Naive B cell (primary cell): ENCODE results near the gene MBD3L3. TPM values are rescaled to one million over a fixed set of nuclear protein-coding genes. Genes with fewer than 3 reads are reported as not detected.
A peak's percentile ranks its signal among the peaks of the same experiment; 100 is the strongest.
"Not testable (repeated sequence)": the region's sequence is repeated elsewhere in the genome, so short reads cannot be mapped to it uniquely, and the experiment has no call there.

ENCODE experiments used
- ATAC-seq, 2 donors: fragments of 150-1000 bp; cut with Tn5 transposase; 2 replicates each; pipeline ENCODE4 v1.10.0; 2021; ENCODE audit warnings: low read depth in 2 of 2, mild to moderate bottlenecking in 2 of 2, moderate library complexity in 2 of 2
- DNase-seq: peaks from one replicate; pipeline ENCODE4 v3.0.0; 2022
- H3K27ac Mint-ChIP-seq, 6 donors: one replicate each; pipeline ENCODE4 v1.8.0; 2020 to 2022; ENCODE audit warnings: mild to moderate bottlenecking in 6 of 6, mixed read lengths in 6 of 6, moderate library complexity in 5 of 6, inconsistent platforms in 2 of 6
- H3K27me3 Mint-ChIP-seq, 3 donors: one replicate each; pipeline ENCODE4 v1.8.0; 2021 to 2022; ENCODE audit warnings: mixed read lengths in 3 of 3, mild to moderate bottlenecking in 1 of 3
- H3K36me3 Mint-ChIP-seq, 2 donors: one replicate each; pipeline ENCODE4 v1.8.0; 2020 to 2022; ENCODE audit warnings: mixed read lengths in 2 of 2, inconsistent platforms in 1 of 2, mild to moderate bottlenecking in 1 of 2
- H3K4me1 Mint-ChIP-seq, 3 donors: one replicate each; pipeline ENCODE4 v1.8.0; 2020 to 2022; ENCODE audit warnings: mixed read lengths in 3 of 3, inconsistent platforms in 1 of 3, mild to moderate bottlenecking in 1 of 3, moderate library complexity in 1 of 3
- H3K4me3 Mint-ChIP-seq, 8 donors: one replicate each; pipeline ENCODE4 v1.8.0; 2020 to 2022; ENCODE audit warnings: mild to moderate bottlenecking in 8 of 8, mixed read lengths in 8 of 8, moderate library complexity in 8 of 8, inconsistent platforms in 2 of 8
- H3K9me3 Mint-ChIP-seq, 7 donors: one replicate each; pipeline ENCODE4 v1.8.0; 2020 to 2022; ENCODE audit warnings: mixed read lengths in 7 of 7, mild to moderate bottlenecking in 5 of 7, inconsistent platforms in 2 of 7, moderate library complexity in 1 of 7
- polyA plus RNA-seq, 6 donors: library from polyadenylated mRNA; unstranded; fragments of 300-500 nt; fragmentation: Illumina TruSeq; gene quantifications; one replicate each; pipeline ENCODE4 v1.2.3, GENCODE V29; 2021; ENCODE audit warnings: low read depth in 6 of 6

Gene MBD3L3
- polyA plus RNA-seq, 6 donors from 2014 or later: not detected

DNA sequence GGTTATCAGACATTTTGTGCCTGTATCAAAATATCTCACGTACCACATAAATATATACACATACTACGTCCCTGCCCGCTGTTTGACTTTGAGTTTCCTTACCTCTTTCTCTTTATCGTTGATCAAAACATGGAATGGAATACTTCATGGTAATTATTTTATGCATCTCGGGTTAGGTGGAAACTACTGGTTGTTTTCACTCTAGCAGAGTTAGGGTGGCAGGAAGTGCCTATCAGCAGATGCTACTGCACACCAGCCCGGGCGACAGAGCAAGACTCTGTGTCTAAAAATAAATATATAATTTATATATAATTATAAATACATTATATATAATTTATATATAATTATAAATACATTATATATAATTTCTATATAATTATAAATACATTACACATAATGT lies 5.6 kb downstream of the MBD3L3 start:
- not testable (repeated sequence) for H3K27me3 Mint-ChIP-seq, H3K4me3 Mint-ChIP-seq, ATAC-seq, H3K27ac Mint-ChIP-seq, DNase-seq, H3K4me1 Mint-ChIP-seq, H3K9me3 Mint-ChIP-seq, H3K36me3 Mint-ChIP-seq

DNA sequence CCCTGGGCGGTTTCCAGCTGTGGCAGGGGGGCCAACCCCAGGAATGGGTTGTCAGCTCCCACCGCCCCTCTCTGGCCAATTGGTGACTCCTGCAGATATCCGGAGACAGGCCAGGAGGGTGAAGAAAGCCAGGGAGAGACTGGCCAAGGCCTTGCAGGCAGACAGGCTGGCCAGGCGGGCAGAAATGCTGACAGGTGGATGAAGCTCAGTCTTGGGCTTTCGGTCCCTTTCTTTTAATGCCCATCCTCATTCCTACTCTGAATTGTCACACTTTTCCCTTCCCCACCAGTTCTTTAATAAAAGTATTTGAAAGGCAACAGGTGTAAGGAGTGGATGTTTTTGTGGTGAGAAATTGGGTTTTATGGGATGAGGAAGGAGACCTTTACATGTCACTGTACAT lies 7.1 kb downstream of the MBD3L3 start:
- H3K4me1 Mint-ChIP-seq: not testable (repeated sequence)

DNA sequence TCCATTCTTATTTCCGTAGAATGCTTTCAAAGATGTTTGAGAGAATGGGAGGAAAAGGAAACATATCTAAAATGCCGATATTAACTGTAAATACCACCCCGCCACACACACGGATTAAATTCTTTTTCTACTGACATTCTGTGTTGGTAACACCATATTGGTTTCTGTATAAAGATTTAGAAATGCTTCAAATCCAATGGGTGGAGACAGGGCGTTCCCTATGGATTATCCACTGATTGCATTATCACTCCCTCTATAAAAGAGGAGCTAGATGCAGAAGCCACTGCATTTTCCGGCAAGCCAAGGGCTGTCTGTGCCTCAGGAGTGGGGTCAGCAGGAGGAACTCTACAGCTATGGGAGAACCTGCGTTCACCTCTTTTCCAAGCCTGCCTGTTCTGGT lies 9.5 kb downstream of the MBD3L3 start, which contains the start of gene MBD3L2:
Gene MBD3L2, plus strand, starts transcription at position 301 of the 400 bp plus-strand sequence. Its CDS starts 53 bp downstream, at position 354.
- not testable (repeated sequence) for H3K27ac Mint-ChIP-seq, DNase-seq, H3K4me3 Mint-ChIP-seq, H3K36me3 Mint-ChIP-seq, H3K27me3 Mint-ChIP-seq, H3K4me1 Mint-ChIP-seq, H3K9me3 Mint-ChIP-seq, ATAC-seq

More for the DNA sequence above, 7.1 kb downstream of the MBD3L3 start:
- ATAC-seq, H3K4me3 Mint-ChIP-seq, DNase-seq, H3K27ac Mint-ChIP-seq, H3K27me3 Mint-ChIP-seq, H3K36me3 Mint-ChIP-seq, H3K9me3 Mint-ChIP-seq: not testable (repeated sequence)

DNA sequence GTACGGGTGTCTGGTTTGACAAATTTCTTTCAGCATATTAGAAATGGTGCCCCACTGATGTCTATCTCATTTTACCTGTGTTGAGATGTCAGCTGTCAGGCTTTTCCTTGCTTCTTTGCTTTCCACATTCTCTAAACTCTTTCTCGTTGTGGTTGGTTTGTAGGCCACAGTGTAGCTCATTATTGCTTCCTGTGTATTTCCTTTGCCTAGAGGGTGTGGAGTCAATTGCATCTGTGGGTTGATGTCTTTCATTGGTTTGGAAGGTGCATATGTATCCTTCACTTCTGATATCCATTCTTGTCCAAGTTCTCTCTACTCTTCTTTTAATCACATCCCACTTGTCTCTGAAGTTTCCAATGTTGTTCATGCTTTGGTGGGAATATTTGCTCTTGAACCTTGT lies 16.9 kb downstream of the MBD3L3 start:
- not testable (repeated sequence) for ATAC-seq, H3K36me3 Mint-ChIP-seq, H3K4me3 Mint-ChIP-seq, H3K27me3 Mint-ChIP-seq, H3K9me3 Mint-ChIP-seq, DNase-seq, H3K4me1 Mint-ChIP-seq, H3K27ac Mint-ChIP-seq

DNA sequence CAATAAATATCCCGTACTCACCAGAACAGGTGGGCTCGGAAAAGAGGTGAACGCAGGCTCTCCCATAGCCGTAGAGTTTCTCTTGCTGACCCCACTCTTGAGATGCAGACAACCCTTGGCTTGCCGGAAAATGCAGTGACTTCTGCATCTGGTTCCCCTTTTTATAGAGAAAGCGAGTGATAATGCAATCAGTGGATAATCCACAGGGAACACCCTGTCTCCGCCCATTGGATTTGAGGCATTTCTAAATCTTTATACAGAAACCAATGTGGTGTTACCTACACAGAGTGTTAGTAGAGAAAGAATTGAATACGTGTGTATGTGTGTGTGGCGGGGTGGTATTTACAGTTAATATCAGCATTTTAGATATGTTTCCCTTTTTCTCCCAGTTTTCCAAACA lies 18.4 kb downstream of the MBD3L3 start, which contains the start of gene MBD3L4:
Gene MBD3L4, minus strand, starts transcription at position 101 of the 400 bp plus-strand sequence. Its CDS starts 35 bp downstream, at position 66.
- ATAC-seq, H3K27me3 Mint-ChIP-seq, H3K9me3 Mint-ChIP-seq, DNase-seq, H3K27ac Mint-ChIP-seq, H3K36me3 Mint-ChIP-seq, H3K4me1 Mint-ChIP-seq, H3K4me3 Mint-ChIP-seq: not testable (repeated sequence)

DNA sequence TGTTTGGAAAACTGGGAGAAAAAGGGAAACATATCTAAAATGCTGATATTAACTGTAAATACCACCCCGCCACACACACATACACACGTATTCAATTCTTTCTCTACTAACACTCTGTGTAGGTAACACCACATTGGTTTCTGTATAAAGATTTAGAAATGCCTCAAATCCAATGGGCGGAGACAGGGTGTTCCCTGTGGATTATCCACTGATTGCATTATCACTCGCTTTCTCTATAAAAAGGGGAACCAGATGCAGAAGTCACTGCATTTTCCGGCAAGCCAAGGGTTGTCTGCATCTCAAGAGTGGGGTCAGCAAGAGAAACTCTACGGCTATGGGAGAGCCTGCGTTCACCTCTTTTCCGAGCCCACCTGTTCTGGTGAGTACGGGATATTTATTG lies 28.2 kb downstream of the MBD3L3 start, which contains the start of gene MBD3L5:
Gene MBD3L5, plus strand, starts transcription at position 301 of the 400 bp plus-strand sequence. Its CDS starts 34 bp downstream, at position 335.
- not testable (repeated sequence) for H3K9me3 Mint-ChIP-seq, DNase-seq, H3K4me1 Mint-ChIP-seq, H3K27me3 Mint-ChIP-seq, H3K36me3 Mint-ChIP-seq, ATAC-seq, H3K27ac Mint-ChIP-seq, H3K4me3 Mint-ChIP-seq

DNA sequence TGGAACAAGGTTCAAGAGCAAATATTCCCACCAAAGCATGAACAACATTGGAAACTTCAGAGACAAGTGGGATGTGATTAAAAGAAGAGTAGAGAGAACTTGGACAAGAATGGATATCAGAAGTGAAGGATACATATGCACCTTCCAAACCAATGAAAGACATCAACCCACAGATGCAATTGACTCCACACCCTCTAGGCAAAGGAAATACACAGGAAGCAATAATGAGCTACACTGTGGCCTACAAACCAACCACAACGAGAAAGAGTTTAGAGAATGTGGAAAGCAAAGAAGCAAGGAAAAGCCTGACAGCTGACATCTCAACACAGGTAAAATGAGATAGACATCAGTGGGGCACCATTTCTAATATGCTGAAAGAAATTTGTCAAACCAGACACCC lies 29.7 kb downstream of the MBD3L3 start:
- not testable (repeated sequence) for H3K4me1 Mint-ChIP-seq, ATAC-seq, H3K9me3 Mint-ChIP-seq, H3K27ac Mint-ChIP-seq, H3K36me3 Mint-ChIP-seq, H3K4me3 Mint-ChIP-seq, DNase-seq, H3K27me3 Mint-ChIP-seq

DNA sequence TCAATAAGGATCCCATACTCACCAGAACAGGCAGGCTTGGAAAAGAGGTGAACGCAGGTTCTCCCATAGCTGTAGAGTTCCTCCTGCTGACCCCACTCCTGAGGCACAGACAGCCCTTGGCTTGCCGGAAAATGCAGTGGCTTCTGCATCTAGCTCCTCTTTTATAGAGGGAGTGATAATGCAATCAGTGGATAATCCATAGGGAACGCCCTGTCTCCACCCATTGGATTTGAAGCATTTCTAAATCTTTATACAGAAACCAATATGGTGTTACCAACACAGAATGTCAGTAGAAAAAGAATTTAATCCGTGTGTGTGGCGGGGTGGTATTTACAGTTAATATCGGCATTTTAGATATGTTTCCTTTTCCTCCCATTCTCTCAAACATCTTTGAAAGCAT lies 37.1 kb downstream of the MBD3L3 start, which contains the start of gene MBD3L2B:
Gene MBD3L2B, minus strand, starts transcription at position 101 of the 400 bp plus-strand sequence. Its CDS starts 34 bp downstream, at position 67.
- H3K4me1 Mint-ChIP-seq, ATAC-seq, H3K9me3 Mint-ChIP-seq, H3K4me3 Mint-ChIP-seq, H3K36me3 Mint-ChIP-seq, DNase-seq, H3K27me3 Mint-ChIP-seq, H3K27ac Mint-ChIP-seq: not testable (repeated sequence)

DNA sequence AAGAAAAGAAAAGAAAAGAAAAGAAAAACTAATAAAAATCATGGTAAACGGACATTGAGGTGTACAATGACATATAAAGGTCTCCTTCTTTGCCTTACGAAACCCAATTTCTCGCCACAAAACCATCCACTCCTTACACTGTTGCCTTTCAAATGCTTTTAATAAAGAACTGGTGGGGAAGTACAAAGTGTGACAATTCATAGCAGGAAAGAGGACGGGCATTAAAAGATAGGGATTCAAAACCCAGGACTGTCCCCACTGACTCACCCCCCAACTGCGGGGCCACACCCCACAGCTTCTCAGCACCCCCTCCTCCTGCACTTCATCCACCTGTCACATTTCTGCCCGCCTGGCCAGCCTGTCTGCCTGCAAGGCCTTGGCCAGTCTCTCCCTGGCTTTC lies 39.6 kb downstream of the MBD3L3 start:
- H3K27ac Mint-ChIP-seq: no peak overlapping the region
- H3K36me3 Mint-ChIP-seq: no peaks in the 10 kb centered on the region
- H3K27me3 Mint-ChIP-seq: peaks cover 0 to 6% (median 5%) of the 10 kb centered on the region in 3 donors
- no peak for DNase-seq
- peaks cover 0 to 2% (median under 1%) of the 10 kb centered on the region in 3 donors for H3K4me1 Mint-ChIP-seq
- H3K9me3 Mint-ChIP-seq: no peaks in the 10 kb centered on the region
- ATAC-seq: no peak
- H3K4me3 Mint-ChIP-seq: no peak overlapping the region

DNA sequence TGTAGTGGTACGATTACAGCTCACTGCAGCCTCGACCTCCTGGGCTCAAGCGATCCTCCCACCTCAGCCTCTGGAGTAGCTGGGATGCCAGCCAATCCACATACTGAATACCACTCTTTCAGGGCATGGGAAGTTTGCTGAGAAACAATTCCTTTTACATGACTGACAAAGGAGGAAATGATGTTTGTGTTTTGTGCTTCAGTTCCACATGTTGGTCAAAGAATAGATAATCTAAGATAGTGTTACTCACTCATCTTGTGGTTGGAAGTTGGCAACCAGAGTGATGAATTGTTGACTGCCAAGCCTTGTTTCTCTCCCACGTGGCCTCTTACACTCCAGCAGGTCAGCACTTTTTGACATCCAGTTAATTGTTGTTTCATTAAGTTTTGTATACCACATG lies 44.8 kb downstream of the MBD3L3 start:
- DNase-seq: no peak
- no peak overlapping the region for H3K4me3 Mint-ChIP-seq

DNA sequence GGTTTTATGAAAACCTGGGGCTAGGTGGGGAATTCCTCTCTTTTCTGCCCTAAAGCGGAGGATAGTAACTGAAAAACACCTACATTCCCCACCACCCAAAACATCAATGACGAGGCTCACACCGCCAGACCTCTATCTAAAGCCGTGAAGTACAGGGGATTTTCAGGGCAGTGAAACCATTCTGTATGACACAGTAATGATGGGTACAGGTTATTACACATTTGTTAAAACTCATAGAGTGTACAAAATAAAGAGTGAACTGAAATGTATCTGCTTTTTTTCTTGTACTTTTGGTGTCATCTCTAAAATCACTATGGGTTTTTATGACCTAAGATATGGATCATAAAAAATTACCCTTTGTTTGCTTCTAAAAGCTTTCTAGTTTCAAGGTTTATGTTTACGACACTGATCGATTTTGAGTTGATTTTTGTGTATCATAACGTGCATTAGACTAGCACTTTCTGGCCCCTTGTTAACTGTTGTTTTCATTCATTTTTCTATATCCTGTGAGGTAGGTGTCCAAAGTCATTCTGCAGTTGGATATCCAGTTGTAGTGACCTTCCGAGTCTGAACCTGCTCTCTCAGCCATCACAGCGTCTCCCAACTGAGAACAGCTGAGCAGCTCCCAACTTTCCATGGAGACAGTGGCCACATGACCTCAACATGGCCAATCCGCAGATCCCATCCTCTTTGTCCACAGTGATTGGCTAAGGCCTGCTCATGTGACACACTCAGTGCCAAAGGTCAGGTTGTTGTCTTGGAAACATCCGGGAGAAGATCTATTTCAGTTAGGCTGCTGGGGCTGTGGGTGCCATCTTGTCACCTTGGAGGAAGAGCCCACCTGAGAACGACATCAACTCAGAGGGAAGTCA lies 47.5 kb downstream of the MBD3L3 start:
- DNase-seq (no peak), ATAC-seq (no peak)
- Mint-ChIP-seq H3K4me1 (peaks cover 0 to 17% (median 11%) of the 10 kb centered on the region in 3 donors), H3K36me3 (no peaks in the 10 kb centered on the region), H3K9me3 (no peaks in the 10 kb centered on the region), H3K27ac (no peak overlapping the region), H3K4me3 (no peak overlapping the region), H3K27me3 (peaks cover 0 to 18% (median 0%) of the 10 kb centered on the region in 3 donors)

More for the DNA sequence above, 44.8 kb downstream of the MBD3L3 start:
- Mint-ChIP-seq H3K4me1 (peaks cover 0 to 11% (median 5%) of the 10 kb centered on the region in 3 donors), H3K9me3 (no peaks in the 10 kb centered on the region), H3K27me3 (peaks cover 0 to 18% (median 5%) of the 10 kb centered on the region in 3 donors), H3K27ac (peak overlapping the region in 3 of 6 donors; percentile 8 to 66 (median 20)), H3K36me3 (no peaks in the 10 kb centered on the region)
- peak in 1 of 2 donors; percentile 56 for ATAC-seq

DNA sequence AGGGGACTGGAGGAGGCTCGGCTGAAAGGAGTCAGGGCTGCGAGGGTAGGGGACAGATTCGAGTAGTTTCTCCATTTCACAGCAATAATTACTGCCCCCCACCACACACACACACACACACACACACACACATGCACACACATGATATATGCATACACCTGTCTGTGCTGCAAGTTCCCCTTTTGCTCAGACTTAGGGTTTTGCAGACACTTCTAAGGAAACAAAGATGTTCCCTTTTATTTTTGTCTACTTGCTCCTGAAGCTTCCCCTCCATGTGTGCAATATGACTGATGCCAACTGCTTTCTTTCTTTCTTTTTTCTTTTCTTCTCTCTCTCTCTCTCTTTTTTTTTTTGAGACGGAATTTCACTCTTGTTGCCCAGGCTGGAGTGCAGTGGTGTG lies 50.6 kb downstream of the MBD3L3 start:
- Mint-ChIP-seq H3K27me3 (peaks cover 0 to 12% (median 5%) of the 10 kb centered on the region in 3 donors), H3K4me1 (peaks cover 0 to 15% (median 6%) of the 10 kb centered on the region in 3 donors), H3K9me3 (no peaks in the 10 kb centered on the region), H3K27ac (peak overlapping the region in 1 of 6 donors; percentile 24), H3K4me3 (no peak overlapping the region), H3K36me3 (no peaks in the 10 kb centered on the region)
- DNase-seq (peak; percentile 5), ATAC-seq (peak; percentile 32 to 37)
